ENCODE data around the gene ZNF48. TPM values are rescaled to one million over a fixed set of nuclear protein-coding genes. Genes with fewer than 3 reads are reported as not detected.

Gene ZNF48
- total RNA-seq, 2 experiments from 2014 or later: 13.7 to 13.9 TPM

GRCh38 chr16:30365200-30365599, 30.0 kb upstream of the ZNF48 start:
- Mint-ChIP-seq H3K36me3 (ENCODE audit: low read depth) (peaks cover 70% of the 10 kb centered on the region), H3K27ac (no peak overlapping the region), H3K27me3 (no peaks in the 10 kb centered on the region), H3K4me3 (no peak overlapping the region), H3K9me3 (no peaks in the 10 kb centered on the region), H3K4me1 (peaks cover 54% of the 10 kb centered on the region)
- no peak for DNase-seq
- ChIA-PET POLR2A (no interaction called here), CTCF (interaction anchor here (0.9 to 1.8 kb wide), 5 partner anchors 11 to 285 kb away, joined by 3 to 6 read pairs (median 3); partner anchors contain the start of genes PRR14, SEPTIN1 and TBX6)

GRCh38 chr16:30366511-30366910, 28.7 kb upstream of the ZNF48 start:
- Mint-ChIP-seq H3K27me3 (no peaks in the 10 kb centered on the region), H3K4me1 (peaks cover 56% of the 10 kb centered on the region), H3K27ac (no peak overlapping the region), H3K9me3 (no peaks in the 10 kb centered on the region), H3K4me3 (peak overlapping the region; percentile 87), H3K36me3 (ENCODE audit: low read depth) (peaks cover 59% of the 10 kb centered on the region)
- CTCF ChIA-PET: interaction anchor here (1.3 kb wide), 1 partner anchor 28 kb away, joined by 3 read pairs; the partner anchor contains the start of gene ZNF48
- no peak for DNase-seq
- POLR2A ChIA-PET: no interaction called here

DNA sequence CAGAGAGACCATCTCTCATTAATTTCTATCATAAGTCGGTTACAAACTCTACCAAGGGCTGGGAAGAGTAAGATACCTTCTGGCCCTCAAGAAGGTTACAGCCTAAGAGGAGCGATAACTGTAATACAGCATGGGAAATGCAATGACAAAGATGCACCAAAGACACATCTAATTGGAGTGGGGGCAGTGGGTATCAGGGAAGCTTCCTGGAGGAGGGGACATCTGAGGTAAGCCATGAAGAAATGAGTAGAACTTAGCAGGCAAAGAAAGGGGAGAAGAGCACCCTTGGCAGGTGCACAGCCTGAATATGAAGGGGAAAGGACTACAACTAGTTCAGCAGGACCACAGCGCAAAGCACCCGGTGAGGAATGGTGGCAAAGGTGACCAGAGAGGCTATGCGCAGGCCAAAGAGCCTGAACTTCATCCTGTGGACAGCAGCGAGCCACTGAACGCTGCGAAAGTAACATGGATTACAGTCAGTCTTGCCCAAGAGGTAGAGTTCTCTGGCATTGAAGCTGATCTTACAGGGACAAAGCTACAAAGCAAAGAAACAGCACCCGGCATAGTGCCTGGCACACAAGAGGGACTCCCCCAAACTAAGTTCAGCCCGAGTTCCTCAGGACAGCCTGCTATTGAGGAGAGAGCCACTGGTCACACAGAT, 27.7 kb upstream of the ZNF48 start:
- Mint-ChIP-seq H3K27ac (peak overlapping the region; percentile 71), H3K9me3 (no peaks in the 10 kb centered on the region), H3K36me3 (ENCODE audit: low read depth) (peaks cover 55% of the 10 kb centered on the region), H3K4me1 (peaks cover 58% of the 10 kb centered on the region), H3K4me3 (peak overlapping the region; percentile 87), H3K27me3 (no peaks in the 10 kb centered on the region)
- ChIA-PET POLR2A (no interaction called here), CTCF (interaction anchor here (1.1 to 1.3 kb wide), 3 partner anchors 10 to 27 kb away, joined by 3 to 4 read pairs (median 3); partner anchors contain the start of genes CD2BP2 and ZNF48)
- DNase-seq: no peak

- ChIA-PET POLR2A (no interaction called here), CTCF (interaction anchor here (0.8 to 2.0 kb wide), 6 partner anchors 10 to 41 kb away, joined by 3 to 7 read pairs (median 4); partner anchors contain the start of gene CD2BP2)
- DNase-seq: no peak
- H3K36me3 Mint-ChIP-seq (ENCODE audit: low read depth): peaks cover 49% of the 10 kb centered on the region
- peaks cover 58% of the 10 kb centered on the region for H3K4me1 Mint-ChIP-seq
- H3K9me3 Mint-ChIP-seq: no peaks in the 10 kb centered on the region
- H3K27ac Mint-ChIP-seq: peak overlapping the region; percentile 77
- peak overlapping the region; percentile 87 for H3K4me3 Mint-ChIP-seq
- no peaks in the 10 kb centered on the region for H3K27me3 Mint-ChIP-seq
Observed at GRCh38 chr16:30368122-30368791, 27.0 kb upstream of the ZNF48 start.

GRCh38 chr16:30368792-30369090, 26.5 kb upstream of the ZNF48 start:
- peak overlapping the region; percentile 87 for H3K4me3 Mint-ChIP-seq
- no peaks in the 10 kb centered on the region for H3K27me3 Mint-ChIP-seq
- H3K27ac Mint-ChIP-seq: peak overlapping the region; percentile 77
- H3K9me3 Mint-ChIP-seq: no peaks in the 10 kb centered on the region
- DNase-seq: no peak
- H3K4me1 Mint-ChIP-seq: peaks cover 57% of the 10 kb centered on the region
- H3K36me3 Mint-ChIP-seq (ENCODE audit: low read depth): peaks cover 46% of the 10 kb centered on the region
- ChIA-PET CTCF (interaction anchor here (0.6 to 2.0 kb wide), 8 partner anchors 8 to 289 kb away, joined by 3 to 7 read pairs (median 4); partner anchors contain the start of gene FBRS), POLR2A (no interaction called here)

DNA sequence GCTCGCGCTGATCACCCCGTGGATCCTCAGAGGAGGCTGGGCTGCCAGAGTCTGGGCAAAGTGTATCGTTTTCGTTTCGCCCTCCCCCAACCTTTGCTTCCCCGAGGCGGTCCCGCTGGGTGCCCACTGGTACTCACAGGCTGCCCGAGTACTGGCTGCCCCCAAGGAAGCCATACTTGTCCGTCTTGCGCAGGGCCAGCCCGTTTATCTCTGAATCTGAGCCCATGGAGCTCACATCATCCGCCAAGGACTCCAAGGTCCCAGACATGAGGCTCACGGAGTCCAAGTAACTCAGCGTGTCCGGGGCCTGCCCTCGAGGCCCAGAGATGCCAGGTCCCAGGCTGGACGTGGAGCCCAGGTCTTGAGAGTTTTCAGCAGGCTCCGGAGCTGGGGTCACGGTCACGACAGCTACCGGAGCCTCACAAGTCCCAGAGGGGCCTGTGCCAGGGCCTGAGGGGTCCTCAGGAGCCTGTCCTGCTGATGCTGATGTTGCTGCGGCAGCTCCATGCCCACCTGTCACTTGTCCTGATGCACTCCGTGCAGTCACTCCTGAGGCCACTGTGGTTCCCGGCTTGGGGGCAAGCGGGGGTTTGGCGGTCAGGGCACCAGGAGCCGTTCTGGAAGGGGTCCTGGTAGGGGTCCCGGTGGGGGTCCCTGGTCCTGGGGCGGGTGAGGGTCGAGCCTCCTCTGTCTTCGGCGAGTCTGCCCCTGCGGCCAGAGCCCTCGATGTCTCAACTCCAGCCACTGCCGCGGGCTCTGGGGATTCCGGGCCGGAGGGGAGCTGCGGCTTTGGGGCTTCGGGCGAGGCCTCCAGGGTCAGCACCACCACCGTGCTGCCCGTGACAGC, 25.9 kb upstream of the ZNF48 start:
- Mint-ChIP-seq H3K4me1 (peaks cover 57% of the 10 kb centered on the region), H3K27me3 (no peaks in the 10 kb centered on the region), H3K4me3 (peak overlapping the region; percentile 87), H3K36me3 (ENCODE audit: low read depth) (peaks cover 42% of the 10 kb centered on the region), H3K9me3 (no peaks in the 10 kb centered on the region), H3K27ac (peak overlapping the region; percentile 77)
- ChIA-PET POLR2A (no interaction called here), CTCF (interaction anchor here (0.6 to 2.0 kb wide), 7 partner anchors 9 to 289 kb away, joined by 3 to 7 read pairs (median 4); partner anchors contain the start of gene FBRS)
- no peak for DNase-seq

GRCh38 chr16:30369938-30370455, 25.2 kb upstream of the ZNF48 start:
- DNase-seq: no peak
- Mint-ChIP-seq H3K36me3 (ENCODE audit: low read depth) (peaks cover 35% of the 10 kb centered on the region), H3K4me1 (peaks cover 52% of the 10 kb centered on the region), H3K27ac (peak overlapping the region; percentile 93), H3K27me3 (no peaks in the 10 kb centered on the region), H3K4me3 (peak overlapping the region; percentile 75), H3K9me3 (no peaks in the 10 kb centered on the region)
- POLR2A ChIA-PET: no interaction called here
- CTCF ChIA-PET: interaction anchor here (1.0 to 2.0 kb wide), 7 partner anchors 9 to 315 kb away, joined by 3 to 7 read pairs (median 5); partner anchors contain the start of genes CD2BP2, DCTPP1 and ZNF48

- POLR2A ChIA-PET: interaction anchor here (0.6 to 0.7 kb wide), 4 partner anchors 12 to 256 kb away, joined by 3 to 5 read pairs (median 3); partner anchors contain the start of gene SEPTIN1
- no peaks in the 10 kb centered on the region for H3K9me3 Mint-ChIP-seq
Observed at GRCh38 chr16:30370456-30371247, 24.6 kb upstream of the ZNF48 start, which contains the start of gene TBC1D10B. Gene TBC1D10B, minus strand, starts transcription at chr16:30370494. Its CDS starts 311 bp downstream, at chr16:30370183.

DNA sequence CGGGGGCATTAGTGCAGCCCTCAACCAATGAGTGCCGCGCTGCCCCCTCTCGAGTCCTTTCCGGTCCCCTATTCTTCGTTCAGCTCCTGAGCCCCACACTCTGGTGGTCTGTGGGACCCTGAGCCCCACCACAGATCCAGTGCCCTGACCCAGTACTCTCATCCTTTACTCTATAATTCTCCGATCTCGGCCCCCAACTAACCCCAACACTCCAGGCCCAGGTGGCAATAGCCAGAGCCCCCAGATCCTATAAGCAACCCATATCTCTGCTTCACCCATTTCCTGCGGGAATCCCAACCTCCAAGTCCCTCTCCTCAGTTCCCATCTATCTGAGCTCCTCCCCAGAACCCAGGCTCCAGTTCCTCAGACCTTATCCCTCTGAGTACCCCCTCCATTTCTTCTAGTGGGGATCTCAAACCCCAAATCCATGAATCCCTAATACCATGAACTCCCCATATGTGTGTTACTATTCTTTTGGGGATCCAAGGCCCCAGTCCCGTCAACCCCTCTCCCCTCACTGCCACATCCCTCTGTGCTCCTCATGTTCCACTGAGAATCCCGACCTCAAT, 23.9 kb upstream of the ZNF48 start:
- CTCF ChIA-PET: interaction anchor here (0.5 to 2.2 kb wide), 13 partner anchors 9 to 316 kb away, joined by 3 to 9 read pairs (median 4); partner anchors contain the start of genes DCTPP1, SEPTIN1, TBX6 and ZNF48
- H3K9me3 Mint-ChIP-seq: no peaks in the 10 kb centered on the region
- peaks cover 26% of the 10 kb centered on the region for H3K36me3 Mint-ChIP-seq (ENCODE audit: low read depth)
- H3K27me3 Mint-ChIP-seq: no peaks in the 10 kb centered on the region
- H3K27ac Mint-ChIP-seq: peak overlapping the region; percentile 93
- peak overlapping the region; percentile 75 for H3K4me3 Mint-ChIP-seq
- POLR2A ChIA-PET: interaction anchor here (0.6 to 0.7 kb wide), 2 partner anchors 11 to 179 kb away, joined by 3 read pairs; partner anchors contain the start of gene SEPTIN1
- peaks cover 42% of the 10 kb centered on the region for H3K4me1 Mint-ChIP-seq
- no peak for DNase-seq

More at GRCh38 chr16:30370456-30371247, 24.6 kb upstream of the ZNF48 start, which contains the start of gene TBC1D10B:
- H3K27me3 Mint-ChIP-seq: no peaks in the 10 kb centered on the region
- H3K4me3 Mint-ChIP-seq: peak within 1 kb of the TSS; percentile 87
- H3K4me1 Mint-ChIP-seq: peaks cover 45% of the 10 kb centered on the region
- CTCF ChIA-PET: interaction anchor here (0.5 to 2.2 kb wide), 16 partner anchors 10 to 315 kb away, joined by 3 to 9 read pairs (median 4); partner anchors contain the start of genes CD2BP2, DCTPP1, SEPTIN1 and TBX6
- H3K27ac Mint-ChIP-seq: peak within 1 kb of the TSS; percentile 93
- peaks cover 29% of the 10 kb centered on the region for H3K36me3 Mint-ChIP-seq (ENCODE audit: low read depth)
- peak; percentile 100 for DNase-seq

DNA sequence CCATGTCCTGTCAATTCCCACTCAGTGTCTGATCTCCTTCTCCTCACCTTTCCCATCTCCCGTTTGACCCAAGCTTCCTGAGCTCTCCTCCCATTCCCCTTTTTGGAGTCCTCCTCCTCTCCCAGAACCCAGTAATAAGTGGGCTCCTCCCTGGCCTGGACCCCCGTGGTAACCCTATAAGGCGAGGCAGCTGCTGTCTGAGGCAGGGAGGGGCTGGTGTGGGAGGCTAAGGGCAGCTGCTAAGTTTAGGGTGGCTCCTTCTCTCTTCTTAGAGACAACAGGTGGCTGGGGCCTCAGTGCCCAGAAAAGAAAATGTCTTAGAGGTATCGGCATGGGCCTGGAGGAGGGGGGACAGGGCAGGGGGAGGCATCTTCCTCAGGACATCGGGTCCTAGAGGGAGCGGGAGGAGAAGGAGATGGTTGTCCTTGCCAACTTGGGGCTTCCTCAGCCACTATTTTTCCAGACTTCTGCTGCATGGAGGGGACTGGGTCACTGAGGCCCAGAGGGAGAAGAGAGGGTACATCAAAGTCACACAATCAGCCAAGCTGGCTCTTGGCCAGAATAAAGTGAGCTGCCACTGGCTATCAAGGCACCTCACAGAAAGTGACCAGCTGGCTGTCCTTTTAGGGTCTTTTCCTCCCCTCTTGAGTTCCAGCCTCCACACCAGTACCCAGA, 23.0 kb upstream of the ZNF48 start:
- CTCF ChIA-PET: interaction anchor here (1.2 to 2.2 kb wide), 4 partner anchors 11 to 37 kb away, joined by 4 to 9 read pairs (median 6); partner anchors contain the start of gene SEPTIN1
- no peaks in the 10 kb centered on the region for H3K9me3 Mint-ChIP-seq

More for the DNA sequence above, 23.0 kb upstream of the ZNF48 start:
- H3K4me1 Mint-ChIP-seq: peaks cover 41% of the 10 kb centered on the region
- POLR2A ChIA-PET: no interaction called here
- H3K27me3 Mint-ChIP-seq: no peaks in the 10 kb centered on the region
- peak overlapping the region; percentile 75 for H3K4me3 Mint-ChIP-seq
- peak overlapping the region; percentile 93 for H3K27ac Mint-ChIP-seq
- peaks cover 21% of the 10 kb centered on the region for H3K36me3 Mint-ChIP-seq (ENCODE audit: low read depth)
- DNase-seq: no peak

Data from activated CD4-positive, alpha-beta T cell treated with anti-CD3 and anti-CD28 coated beads, Interleukin-2, amount 10 ng/mL, durations not matched to agents 7 days and 5 days (primary cell).